ENCODE data around the gene GALNT16.

GRCh38 chr14:69333791-69334337 lies 73.9 kb downstream of the GALNT16 start:
- TF ChIP-seq GATA3 (IDR thresholded peaks at IDR 0.05; ENCODE audit: low read depth, low read length) (no peak), GATA2 (IDR thresholded peaks at IDR 0.05; ENCODE audit: low read depth, low read length) (no peak)
